ENCODE measurements around the gene POU6F2. TPM values are rescaled to one million over a fixed set of nuclear protein-coding genes. Genes with fewer than 3 reads are reported as not detected.

Gene POU6F2
- total RNA-seq, 1 experiment from 2014 or later: 2.9 TPM

- no peak for TF ChIP-seq JUN (CRISPR knock-in tag; IDR thresholded peaks at IDR 0.05)
Measured at GRCh38 chr7:39509912-39510311, 532.2 kb downstream of the POU6F2 start (continued).

GRCh38 chr7:39510864-39511354 lies 533.2 kb downstream of the POU6F2 start:
- H3K27me3 Mint-ChIP-seq (ENCODE audit: low read depth): no peaks in the 10 kb centered on the region
- POLR2A ChIA-PET: no interaction called here
- H3K36me3 Mint-ChIP-seq: no peaks in the 10 kb centered on the region
- no peaks in the 10 kb centered on the region for H3K9me3 Mint-ChIP-seq
- DNase-seq (ENCODE audit: low spot score) (no peak), ATAC-seq (no peak)
- TF ChIP-seq, protein P1, sequence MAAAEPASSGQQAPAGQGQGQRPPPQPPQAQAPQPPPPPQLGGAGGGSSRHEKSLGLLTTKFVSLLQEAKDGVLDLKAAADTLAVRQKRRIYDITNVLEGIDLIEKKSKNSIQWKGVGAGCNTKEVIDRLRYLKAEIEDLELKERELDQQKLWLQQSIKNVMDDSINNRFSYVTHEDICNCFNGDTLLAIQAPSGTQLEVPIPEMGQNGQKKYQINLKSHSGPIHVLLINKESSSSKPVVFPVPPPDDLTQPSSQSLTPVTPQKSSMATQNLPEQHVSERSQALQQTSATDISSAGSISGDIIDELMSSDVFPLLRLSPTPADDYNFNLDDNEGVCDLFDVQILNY (CRISPR knock-in tag; IDR thresholded peaks at IDR 0.05): no peak
- TF ChIP-seq, protein P2, sequence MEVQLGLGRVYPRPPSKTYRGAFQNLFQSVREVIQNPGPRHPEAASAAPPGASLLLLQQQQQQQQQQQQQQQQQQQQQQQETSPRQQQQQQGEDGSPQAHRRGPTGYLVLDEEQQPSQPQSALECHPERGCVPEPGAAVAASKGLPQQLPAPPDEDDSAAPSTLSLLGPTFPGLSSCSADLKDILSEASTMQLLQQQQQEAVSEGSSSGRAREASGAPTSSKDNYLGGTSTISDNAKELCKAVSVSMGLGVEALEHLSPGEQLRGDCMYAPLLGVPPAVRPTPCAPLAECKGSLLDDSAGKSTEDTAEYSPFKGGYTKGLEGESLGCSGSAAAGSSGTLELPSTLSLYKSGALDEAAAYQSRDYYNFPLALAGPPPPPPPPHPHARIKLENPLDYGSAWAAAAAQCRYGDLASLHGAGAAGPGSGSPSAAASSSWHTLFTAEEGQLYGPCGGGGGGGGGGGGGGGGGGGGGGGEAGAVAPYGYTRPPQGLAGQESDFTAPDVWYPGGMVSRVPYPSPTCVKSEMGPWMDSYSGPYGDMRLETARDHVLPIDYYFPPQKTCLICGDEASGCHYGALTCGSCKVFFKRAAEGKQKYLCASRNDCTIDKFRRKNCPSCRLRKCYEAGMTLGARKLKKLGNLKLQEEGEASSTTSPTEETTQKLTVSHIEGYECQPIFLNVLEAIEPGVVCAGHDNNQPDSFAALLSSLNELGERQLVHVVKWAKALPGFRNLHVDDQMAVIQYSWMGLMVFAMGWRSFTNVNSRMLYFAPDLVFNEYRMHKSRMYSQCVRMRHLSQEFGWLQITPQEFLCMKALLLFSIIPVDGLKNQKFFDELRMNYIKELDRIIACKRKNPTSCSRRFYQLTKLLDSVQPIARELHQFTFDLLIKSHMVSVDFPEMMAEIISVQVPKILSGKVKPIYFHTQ (CRISPR knock-in tag; IDR thresholded peaks at IDR 0.05): no peak
- TF ChIP-seq ESRRA (CRISPR knock-in tag; IDR thresholded peaks at IDR 0.05; ENCODE audit: borderline replicate concordance) (no peak), MAX (CRISPR knock-in tag; IDR thresholded peaks at IDR 0.05) (no peak), AFF4 (CRISPR knock-in tag; IDR thresholded peaks at IDR 0.05; ENCODE audit: borderline replicate concordance) (no peak), HMGA2 (CRISPR knock-in tag; IDR thresholded peaks at IDR 0.05) (no peak), KAT7 (CRISPR knock-in tag; IDR thresholded peaks at IDR 0.05; ENCODE audit: borderline replicate concordance) (no peak), CREM (CRISPR knock-in tag; IDR thresholded peaks at IDR 0.05) (no peak), ZNF423 (CRISPR knock-in tag; IDR thresholded peaks at IDR 0.05) (no peak), NR1H2 (CRISPR knock-in tag; IDR thresholded peaks at IDR 0.05) (no peak), MLX (CRISPR knock-in tag; IDR thresholded peaks at IDR 0.05) (no peak), ZNF263 (CRISPR knock-in tag; IDR thresholded peaks at IDR 0.05; ENCODE audit: low read depth) (no peak), IRF2 (CRISPR knock-in tag; IDR thresholded peaks at IDR 0.05; ENCODE audit: borderline replicate concordance, low read depth) (no peak), NFATC4 (CRISPR knock-in tag; IDR thresholded peaks at IDR 0.05) (no peak)
- TF ChIP-seq, protein P3, sequence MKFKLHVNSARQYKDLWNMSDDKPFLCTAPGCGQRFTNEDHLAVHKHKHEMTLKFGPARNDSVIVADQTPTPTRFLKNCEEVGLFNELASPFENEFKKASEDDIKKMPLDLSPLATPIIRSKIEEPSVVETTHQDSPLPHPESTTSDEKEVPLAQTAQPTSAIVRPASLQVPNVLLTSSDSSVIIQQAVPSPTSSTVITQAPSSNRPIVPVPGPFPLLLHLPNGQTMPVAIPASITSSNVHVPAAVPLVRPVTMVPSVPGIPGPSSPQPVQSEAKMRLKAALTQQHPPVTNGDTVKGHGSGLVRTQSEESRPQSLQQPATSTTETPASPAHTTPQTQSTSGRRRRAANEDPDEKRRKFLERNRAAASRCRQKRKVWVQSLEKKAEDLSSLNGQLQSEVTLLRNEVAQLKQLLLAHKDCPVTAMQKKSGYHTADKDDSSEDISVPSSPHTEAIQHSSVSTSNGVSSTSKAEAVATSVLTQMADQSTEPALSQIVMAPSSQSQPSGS (CRISPR knock-in tag; IDR thresholded peaks at IDR 0.05; ENCODE audit: borderline replicate concordance, low read depth): no peak
- no peak overlapping the region for H3K27ac Mint-ChIP-seq
- CTCF ChIA-PET: no interaction called here
- no peak overlapping the region for H3K4me3 Mint-ChIP-seq
- H3K4me1 Mint-ChIP-seq: no peaks in the 10 kb centered on the region
